Measurements from ENCODE around the gene DGKG.

DNA sequence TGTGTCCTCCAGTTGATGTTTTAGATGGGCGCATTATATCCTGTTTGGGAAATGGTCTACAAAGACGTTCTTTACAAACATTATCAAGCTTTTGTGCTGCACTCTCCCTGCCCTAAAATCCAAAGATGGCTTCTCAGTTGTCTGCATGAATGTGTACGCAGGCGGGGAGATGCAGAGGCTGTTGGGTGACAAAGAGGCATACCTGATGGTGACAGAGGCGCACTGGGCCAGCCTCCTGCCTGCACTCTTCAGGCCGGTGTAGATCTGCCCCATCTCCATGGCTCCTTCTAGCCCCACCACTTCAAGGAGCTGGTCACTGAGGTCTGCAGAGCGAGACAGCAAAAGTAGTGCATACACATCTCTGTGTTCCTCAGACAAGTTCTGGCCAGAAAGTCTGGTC is 197.3 kb downstream of the DGKG start:
- TF ChIP-seq, protein P1, sequence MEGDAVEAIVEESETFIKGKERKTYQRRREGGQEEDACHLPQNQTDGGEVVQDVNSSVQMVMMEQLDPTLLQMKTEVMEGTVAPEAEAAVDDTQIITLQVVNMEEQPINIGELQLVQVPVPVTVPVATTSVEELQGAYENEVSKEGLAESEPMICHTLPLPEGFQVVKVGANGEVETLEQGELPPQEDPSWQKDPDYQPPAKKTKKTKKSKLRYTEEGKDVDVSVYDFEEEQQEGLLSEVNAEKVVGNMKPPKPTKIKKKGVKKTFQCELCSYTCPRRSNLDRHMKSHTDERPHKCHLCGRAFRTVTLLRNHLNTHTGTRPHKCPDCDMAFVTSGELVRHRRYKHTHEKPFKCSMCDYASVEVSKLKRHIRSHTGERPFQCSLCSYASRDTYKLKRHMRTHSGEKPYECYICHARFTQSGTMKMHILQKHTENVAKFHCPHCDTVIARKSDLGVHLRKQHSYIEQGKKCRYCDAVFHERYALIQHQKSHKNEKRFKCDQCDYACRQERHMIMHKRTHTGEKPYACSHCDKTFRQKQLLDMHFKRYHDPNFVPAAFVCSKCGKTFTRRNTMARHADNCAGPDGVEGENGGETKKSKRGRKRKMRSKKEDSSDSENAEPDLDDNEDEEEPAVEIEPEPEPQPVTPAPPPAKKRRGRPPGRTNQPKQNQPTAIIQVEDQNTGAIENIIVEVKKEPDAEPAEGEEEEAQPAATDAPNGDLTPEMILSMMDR (conservative IDR thresholded peaks at IDR 0.05; ENCODE audit: low read length) = no peak
- no peak for TF ChIP-seq EZH2phosphoT487 (IDR thresholded peaks at IDR 0.05; ENCODE audit: borderline replicate concordance)
